Keratinocyte (primary cell): ENCODE results near the gene HOXD10. TPM values are rescaled to one million over a fixed set of nuclear protein-coding genes. Genes with fewer than 3 reads are reported as not detected.

Experiments used
- DNase-seq: peaks from one replicate; pipeline ENCODE4 v3.0.0-alpha.2; 2011; ENCODE audit warnings: low read depth, missing footprints, low spot score
- FAIRE-seq: peaks from 2 replicates; lab custom pipeline; 2011; peaks lifted over from hg19 to GRCh38; lab: Jason Lieb, UNC
- H2AFZ ChIP-seq: 2 replicates; pipeline ENCODE4 v1.6.0; 2012; ENCODE audit warnings: low read length, control low read depth, inconsistent platforms; ENCODE audit not compliant: control insufficient read depth
- H3K27ac ChIP-seq: 2 replicates; pipeline ENCODE4 v1.5.1; 2011; ENCODE audit warnings: low read length; ENCODE audit not compliant: control insufficient read depth, insufficient read depth
- H3K27me3 ChIP-seq: 3 replicates; pipeline ENCODE4 v1.6.0; 2011; ENCODE audit warnings: low read length; ENCODE audit not compliant: control insufficient read depth, insufficient read depth; ENCODE audit errors: extremely low read depth
- H3K36me3 ChIP-seq, 2 experiments: 2 replicates in 1 of 2; 3 replicates in 1 of 2; pipeline ENCODE4 v1.5.1; 2011; ENCODE audit warnings: low read length in 2 of 2, mild to moderate bottlenecking in 1 of 2; ENCODE audit not compliant: control insufficient read depth in 2 of 2, insufficient read depth in 2 of 2; ENCODE audit errors: extremely low read depth in 1 of 2
- H3K4me1 ChIP-seq: 3 replicates; pipeline ENCODE4 v1.5.1; 2011; ENCODE audit warnings: low read length; ENCODE audit not compliant: control insufficient read depth, insufficient read depth; ENCODE audit errors: extremely low read depth
- H3K4me2 ChIP-seq: 3 replicates; pipeline ENCODE4 v1.6.0; 2011; ENCODE audit warnings: low read depth, low read length; ENCODE audit not compliant: control insufficient read depth, insufficient read depth; ENCODE audit errors: extremely low read depth
- H3K4me3 ChIP-seq, 3 experiments: fragments of 200-600 bp in 1 of 3; sonication (generic) in 1 of 3; 2 replicates in 2 of 3; 3 replicates in 1 of 3; pipeline ENCODE4 v1.5.1; 2011 to 2016; ENCODE audit warnings: low read length in 3 of 3, mild to moderate bottlenecking in 3 of 3, control low read depth in 2 of 3, inconsistent platforms in 1 of 3, low read depth in 1 of 3, mixed read lengths in 1 of 3, mixed run types in 1 of 3, moderate library complexity in 1 of 3; ENCODE audit not compliant: control insufficient read depth in 2 of 3, insufficient read depth in 2 of 3; ENCODE audit errors: extremely low read depth in 1 of 3
- H3K79me2 ChIP-seq: 2 replicates; pipeline ENCODE4 v1.6.0; 2012; ENCODE audit warnings: low read length; ENCODE audit not compliant: control insufficient read depth, insufficient read depth
- H3K9ac ChIP-seq: 3 replicates; pipeline ENCODE4 v1.6.0; 2011; ENCODE audit warnings: low read length; ENCODE audit not compliant: control insufficient read depth, insufficient read depth; ENCODE audit errors: extremely low read depth
- H3K9me1 ChIP-seq: 3 replicates; pipeline ENCODE4 v1.6.0; 2011; ENCODE audit warnings: low read length; ENCODE audit not compliant: control insufficient read depth, insufficient read depth; ENCODE audit errors: extremely low read depth
- H3K9me3 ChIP-seq: 2 replicates; pipeline ENCODE4 v1.5.1; 2012; ENCODE audit warnings: low read depth, low read length; ENCODE audit not compliant: control insufficient read depth
- H4K20me1 ChIP-seq: 3 replicates; pipeline ENCODE4 v1.6.0; 2011; ENCODE audit warnings: low read length; ENCODE audit not compliant: control insufficient read depth, insufficient read depth; ENCODE audit errors: extremely low read depth
- EZH2 ChIP-seq: IDR thresholded peaks from one replicate; pipeline ENCODE4 v1.6.1; 2012; ENCODE audit warnings: inconsistent platforms, mild to moderate bottlenecking, low read length, moderate library complexity
- dilution Hi-C: fragments of 300-500 bp; cut with MboI; formaldehyde crosslinking; loops from one replicate; pipeline ENCODE4 v1.7.0; 2020; ENCODE audit warnings: low sequenced_read_pairs; ENCODE audit not compliant: extremely low pct_ligation_motif_present
- polyA plus RNA-seq, 5 experiments: library from polyadenylated mRNA; depleted of rRNA in 3 of 5; stranded (reverse) in 3 of 5; stranded (forward) in 1 of 5; unstranded in 1 of 5; fragments of >200 nt; gene quantifications; 1 replicate in 1 of 5; 2 replicates in 3 of 5; 3 replicates in 1 of 5; pipeline versions ENCODE4 v1.2.1 to v1.2.3, GENCODE V29; 2011 to 2012; ENCODE audit warnings: missing spikeins in 2 of 5, low read depth in 1 of 5, low replicate concordance in 1 of 5
- TF ChIP-seq, protein P1 (sequence below), 3 experiments: IDR thresholded peaks in 1 of 3; conservative IDR thresholded peaks in 1 of 3; optimal IDR thresholded peaks in 1 of 3; 2 replicates in 2 of 3; 3 replicates in 1 of 3; pipeline versions ENCODE3 to v1.5.1; 2011; ENCODE audit warnings: low read length in 3 of 3, mild to moderate bottlenecking in 3 of 3, moderate library complexity in 2 of 3, control low read depth in 1 of 3, inconsistent platforms in 1 of 3; ENCODE audit not compliant: insufficient read depth in 2 of 3; ENCODE audit errors: extremely low read depth in 1 of 3

Gene HOXD10
- polyA plus RNA-seq, 1 donor (not counting 4 experiments of a cell fraction or from before 2014, with no cell fraction given), result not detected

DNA sequence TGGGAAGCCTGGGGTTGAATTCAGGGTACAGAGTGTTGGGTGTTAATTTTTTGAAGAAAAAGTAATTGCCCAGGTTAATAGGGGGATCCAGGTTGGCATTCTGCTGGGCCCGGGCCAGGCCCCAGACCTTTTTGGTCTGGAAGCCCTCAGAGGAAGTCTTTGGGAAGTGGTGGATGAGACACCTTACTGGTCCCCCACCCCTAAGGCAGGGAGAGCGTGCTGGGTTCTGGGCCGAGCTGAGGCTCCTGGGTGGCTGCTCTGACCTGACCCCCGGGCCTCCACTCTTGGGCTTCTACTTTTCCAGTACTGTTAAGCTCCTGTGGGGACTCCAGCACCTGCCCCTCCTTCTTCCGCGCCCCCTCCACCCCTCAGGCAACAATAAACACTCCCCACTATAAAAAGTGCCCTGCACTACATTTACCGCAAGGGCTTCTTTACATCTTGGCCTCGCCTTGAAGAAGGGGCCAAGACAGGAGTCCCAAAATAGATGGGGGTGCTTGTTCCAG lies 39.8 kb downstream of the HOXD10 start:
- Histone ChIP-seq H3K9me1 (no peaks in the 10 kb centered on the region), H3K27me3 (peaks cover 93% of the 10 kb centered on the region), H3K4me1 (no peaks in the 10 kb centered on the region), H3K4me2 (no peak overlapping the region), H4K20me1 (no peaks in the 10 kb centered on the region), H2AFZ (no peak overlapping the region), H3K9me3 (no peaks in the 10 kb centered on the region), H3K36me3 (no peaks in the 10 kb centered on the region), H3K79me2 (no peaks in the 10 kb centered on the region), H3K4me3 (no peak overlapping the region), H3K9ac (no peak overlapping the region), H3K27ac (no peak overlapping the region)
- FAIRE-seq, result no peak
- TF ChIP-seq, protein P1, sequence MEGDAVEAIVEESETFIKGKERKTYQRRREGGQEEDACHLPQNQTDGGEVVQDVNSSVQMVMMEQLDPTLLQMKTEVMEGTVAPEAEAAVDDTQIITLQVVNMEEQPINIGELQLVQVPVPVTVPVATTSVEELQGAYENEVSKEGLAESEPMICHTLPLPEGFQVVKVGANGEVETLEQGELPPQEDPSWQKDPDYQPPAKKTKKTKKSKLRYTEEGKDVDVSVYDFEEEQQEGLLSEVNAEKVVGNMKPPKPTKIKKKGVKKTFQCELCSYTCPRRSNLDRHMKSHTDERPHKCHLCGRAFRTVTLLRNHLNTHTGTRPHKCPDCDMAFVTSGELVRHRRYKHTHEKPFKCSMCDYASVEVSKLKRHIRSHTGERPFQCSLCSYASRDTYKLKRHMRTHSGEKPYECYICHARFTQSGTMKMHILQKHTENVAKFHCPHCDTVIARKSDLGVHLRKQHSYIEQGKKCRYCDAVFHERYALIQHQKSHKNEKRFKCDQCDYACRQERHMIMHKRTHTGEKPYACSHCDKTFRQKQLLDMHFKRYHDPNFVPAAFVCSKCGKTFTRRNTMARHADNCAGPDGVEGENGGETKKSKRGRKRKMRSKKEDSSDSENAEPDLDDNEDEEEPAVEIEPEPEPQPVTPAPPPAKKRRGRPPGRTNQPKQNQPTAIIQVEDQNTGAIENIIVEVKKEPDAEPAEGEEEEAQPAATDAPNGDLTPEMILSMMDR (optimal IDR thresholded peaks at IDR 0.05 in 1 of 3, IDR thresholded peaks at IDR 0.05 in 1 of 3, conservative IDR thresholded peaks at IDR 0.05 in 1 of 3; ENCODE audit: extremely low read depth in 1 of 3, insufficient read depth in 2 of 3, low read length in 3 of 3), result no peak
- TF ChIP-seq EZH2, result no peak
- DNase-seq, result no peak
- dilution Hi-C loops, result loop anchor here (25.0 kb wide), 1 partner anchor 481 kb away; no protein-coding TSS in a partner anchor

DNA sequence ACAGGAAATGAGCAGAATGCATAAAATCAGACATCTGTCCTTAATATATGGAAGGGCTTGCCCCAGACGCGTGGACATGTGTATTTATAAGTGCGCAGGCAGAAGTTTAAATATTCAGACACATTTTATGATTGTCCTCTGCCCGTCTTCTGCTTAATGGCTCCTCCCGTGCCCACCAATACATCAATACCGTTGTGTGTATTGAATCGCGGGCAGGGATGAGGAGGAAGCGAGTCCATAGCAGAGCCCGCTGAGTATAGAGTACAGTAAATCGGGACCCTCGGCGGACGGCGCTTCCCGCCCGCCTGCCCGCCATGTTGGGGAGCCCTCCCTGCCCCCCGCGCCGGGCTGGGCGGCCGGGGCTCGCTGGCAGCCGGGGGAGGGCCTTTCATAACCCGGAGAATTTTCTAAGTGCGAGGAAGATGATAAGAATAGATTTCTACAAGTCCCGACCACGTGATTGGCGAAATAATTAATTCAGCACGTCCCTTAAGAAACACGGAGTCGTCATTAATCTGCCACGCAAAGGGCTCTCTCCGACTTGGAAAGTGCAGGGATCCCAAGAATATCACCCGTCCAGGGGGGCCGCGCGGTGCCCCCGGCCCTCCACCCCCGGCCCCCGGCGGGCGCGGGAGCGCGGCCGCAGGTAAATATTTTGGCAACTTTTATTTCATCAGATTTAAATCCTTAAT lies 40.4 kb downstream of the HOXD10 start, which contains the start of gene HOXD3:
HOXD3 (plus strand) TSS at position 501 of the 692 bp plus-strand sequence. CDS start 11,808 bp downstream, outside the sequence.
- Histone ChIP-seq H3K9me3 (no peaks in the 10 kb centered on the region), H2AFZ (no peak within 1 kb of the TSS), H3K4me3 (no peak within 1 kb of the TSS), H3K4me2 (no peak within 1 kb of the TSS), H3K27me3 (peaks cover 93% of the 10 kb centered on the region), H3K9me1 (no peaks in the 10 kb centered on the region), H3K9ac (no peak within 1 kb of the TSS), H3K79me2 (no peaks in the 10 kb centered on the region), H3K4me1 (no peaks in the 10 kb centered on the region), H4K20me1 (no peaks in the 10 kb centered on the region), H3K36me3 (no peaks in the 10 kb centered on the region), H3K27ac (no peak within 1 kb of the TSS)
- DNase-seq (no peak), FAIRE-seq (no peak)
- dilution Hi-C loops, result loop anchor here (25.0 kb wide), 1 partner anchor 480 kb away; no protein-coding TSS in a partner anchor
- peak; percentile 27 for TF ChIP-seq EZH2
- TF ChIP-seq, protein P1 (optimal IDR thresholded peaks at IDR 0.05 in 1 of 3, IDR thresholded peaks at IDR 0.05 in 1 of 3, conservative IDR thresholded peaks at IDR 0.05 in 1 of 3; ENCODE audit: extremely low read depth in 1 of 3, insufficient read depth in 2 of 3, low read length in 3 of 3), result no peak
